GM20431 (cell line): ENCODE data around the gene AMPD2.
"Not testable (repeated sequence)": the region's sequence is repeated elsewhere in the genome, so short reads cannot be mapped to it uniquely, and the experiment has no call there.

Experiments
- in situ Hi-C: fragments of 300-500 bp; cut with MseI, MboI; formaldehyde crosslinking; loops from one replicate; pipeline ENCODE4 v1.15.0; 2020; ENCODE audit warnings: low sequenced_read_pairs; ENCODE audit not compliant: unreplicated experiment

Gene AMPD2

DNA sequence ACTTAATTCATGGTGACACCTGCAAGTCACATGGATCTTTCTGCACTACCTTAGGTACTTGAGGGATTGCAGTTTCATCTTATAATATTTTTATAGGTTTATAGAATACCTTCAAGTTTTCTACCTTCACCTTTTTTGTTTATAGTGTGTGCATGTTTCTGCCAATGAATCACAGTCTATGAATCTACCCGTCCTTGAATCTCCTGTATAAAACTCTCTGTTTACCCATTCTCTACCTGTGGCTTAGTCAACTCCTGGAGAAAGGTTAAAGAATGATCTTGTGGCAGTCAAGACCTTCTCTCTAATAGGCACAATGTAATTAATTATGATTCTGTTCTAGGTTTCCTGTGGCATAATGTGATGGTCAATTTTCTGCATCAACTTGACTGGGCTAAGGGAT, 45.0 kb downstream of the AMPD2 start:
- in situ Hi-C loops: loop anchor here (25.0 kb wide), 1 partner anchor 98 kb away; the partner anchor contains the start of gene EPS8L3

DNA sequence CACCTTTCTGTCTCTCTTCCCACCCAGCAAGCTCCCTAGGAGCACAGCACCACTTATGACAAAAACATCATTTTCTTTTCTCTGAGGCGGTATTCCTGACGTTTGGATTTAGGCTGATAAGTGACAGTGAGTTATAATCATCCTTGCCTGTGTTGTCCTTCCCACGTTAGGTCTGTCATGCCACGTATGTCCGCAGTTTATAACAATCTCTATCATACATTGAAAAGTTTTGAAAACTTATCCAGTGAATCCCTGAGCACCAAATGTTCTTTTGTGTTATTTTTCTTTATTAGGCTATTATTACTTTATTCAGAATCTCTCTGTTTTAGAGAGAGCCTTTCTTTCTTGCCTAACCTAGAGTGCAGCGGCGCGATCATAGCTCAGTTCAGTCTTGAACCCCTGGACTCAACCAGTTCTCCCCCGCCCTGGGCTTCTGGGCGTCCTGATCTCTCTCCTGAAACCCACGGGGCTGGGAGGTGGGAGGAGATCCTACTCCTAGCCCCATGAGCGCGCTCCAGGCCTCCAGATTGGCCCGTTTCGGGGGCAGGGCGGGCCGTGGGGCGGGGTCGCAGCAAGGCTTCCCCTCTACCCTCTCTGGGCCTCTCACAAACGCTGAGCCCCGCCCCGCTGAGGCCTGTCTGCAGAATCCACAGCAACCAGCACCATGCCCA, 48.0 kb downstream of the AMPD2 start, which contains the start of gene GSTM2:
Gene GSTM2, plus strand, starts transcription at position 606 of the 671 bp plus-strand sequence. Its CDS starts 59 bp downstream, at position 665.
- in situ Hi-C loops: loop anchor here (25.0 kb wide), 1 partner anchor 95 kb away; the partner anchor contains the start of gene EPS8L3

DNA sequence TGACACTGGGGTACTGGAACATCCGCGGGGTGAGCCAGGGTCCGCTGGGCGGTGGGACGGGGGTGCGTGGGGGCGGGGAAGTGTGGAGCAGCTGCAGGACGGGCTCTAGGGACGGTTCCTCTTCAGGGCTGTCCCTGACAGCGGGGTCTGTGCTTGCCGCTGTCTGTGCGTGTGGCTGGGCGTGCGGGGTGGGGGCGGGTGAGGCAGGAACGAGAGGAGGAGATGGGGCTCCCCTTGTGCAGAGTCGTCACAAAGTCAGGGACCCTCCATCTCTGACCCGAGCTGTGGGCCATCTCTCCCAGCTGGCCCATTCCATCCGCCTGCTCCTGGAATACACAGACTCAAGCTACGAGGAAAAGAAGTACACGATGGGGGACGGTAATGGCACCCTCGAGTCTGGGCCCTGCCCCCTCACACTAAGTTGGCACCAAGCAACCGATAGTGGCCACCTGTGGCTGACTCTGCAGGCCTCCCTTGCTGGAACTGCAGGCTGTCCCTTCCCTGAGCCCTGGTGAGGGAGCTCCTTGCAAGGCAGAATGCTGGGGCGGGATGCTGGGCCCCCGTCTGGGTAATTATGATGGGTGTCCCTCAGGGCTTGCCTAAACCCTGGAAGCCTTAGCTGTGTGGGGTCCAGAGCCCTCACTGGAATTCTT, 48.6 kb downstream of the AMPD2 start:
- in situ Hi-C loops: loop anchor here (25.0 kb wide), 1 partner anchor 94 kb away; the partner anchor contains the start of gene EPS8L3

DNA sequence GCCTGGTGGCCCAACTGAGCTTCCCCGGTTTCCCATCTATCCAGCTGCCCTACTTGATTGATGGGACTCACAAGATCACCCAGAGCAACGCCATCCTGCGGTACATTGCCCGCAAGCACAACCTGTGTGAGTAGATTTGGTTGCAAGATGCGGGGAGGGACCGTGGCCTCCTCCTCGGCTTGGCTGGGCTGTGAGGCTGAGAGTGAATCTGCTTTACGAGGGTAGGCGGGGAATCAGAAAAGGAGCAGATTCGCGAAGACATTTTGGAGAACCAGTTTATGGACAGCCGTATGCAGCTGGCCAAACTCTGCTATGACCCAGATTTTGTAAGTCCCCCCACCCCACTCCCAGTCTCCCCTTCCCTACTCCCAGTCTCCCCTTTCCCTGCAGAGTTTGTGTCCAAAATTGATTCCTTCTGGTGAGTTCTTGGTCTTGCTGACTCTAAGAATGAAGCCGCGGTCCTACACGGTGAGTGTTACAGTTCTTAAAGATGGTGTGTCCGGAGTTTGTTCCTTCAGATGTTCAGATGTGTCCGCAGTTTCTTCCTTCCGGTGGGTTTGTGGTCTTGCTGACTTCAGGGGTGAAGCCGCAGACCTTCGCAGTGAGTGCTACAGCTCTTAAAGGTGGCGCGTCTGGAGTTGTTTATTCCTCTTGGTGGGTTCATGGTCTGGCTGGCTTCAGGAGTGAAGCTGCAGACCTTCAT, 49.8 kb downstream of the AMPD2 start:
- in situ Hi-C loops: loop anchor here (25.0 kb wide), 1 partner anchor 93 kb away; the partner anchor contains the start of gene EPS8L3

DNA sequence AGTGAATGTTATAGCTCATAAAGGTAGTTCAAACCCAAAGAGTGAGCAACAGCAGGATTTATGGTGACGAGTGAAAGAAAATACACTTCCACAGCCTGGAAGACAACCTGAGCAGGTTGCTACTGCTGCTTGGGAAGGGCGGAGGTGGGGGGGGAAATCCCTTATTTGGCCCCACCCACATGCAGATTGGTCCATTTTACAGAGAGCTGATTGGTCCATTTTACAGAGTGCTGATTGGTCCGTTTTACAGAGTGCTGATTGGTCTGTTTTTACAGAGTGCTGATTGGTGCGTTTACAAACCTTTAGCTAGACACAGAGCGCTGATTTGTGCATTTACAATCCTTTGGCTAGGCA, 50.3 kb downstream of the AMPD2 start:
- in situ Hi-C loops: loop anchor here (25.0 kb wide), 1 partner anchor 92 kb away; the partner anchor contains the start of gene EPS8L3

DNA sequence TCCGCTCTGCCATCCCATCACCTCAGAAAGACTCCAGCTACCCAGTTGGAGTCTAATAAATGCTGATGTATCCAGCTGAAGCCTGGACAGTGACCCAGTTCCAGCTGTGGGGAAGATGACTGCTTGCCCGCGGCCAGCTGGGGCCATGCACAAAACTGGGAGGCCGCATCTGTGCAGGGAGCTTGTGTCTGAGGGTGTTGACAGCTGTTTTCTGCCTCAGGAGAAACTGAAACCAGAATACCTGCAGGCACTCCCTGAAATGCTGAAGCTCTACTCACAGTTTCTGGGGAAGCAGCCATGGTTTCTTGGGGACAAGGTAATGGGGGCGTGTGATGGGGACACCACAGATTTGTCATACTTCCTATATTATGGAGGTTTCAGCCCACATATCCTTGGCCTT, 51.4 kb downstream of the AMPD2 start:
- in situ Hi-C loops: loop anchor here (25.0 kb wide), 1 partner anchor 91 kb away; the partner anchor contains the start of gene EPS8L3

DNA sequence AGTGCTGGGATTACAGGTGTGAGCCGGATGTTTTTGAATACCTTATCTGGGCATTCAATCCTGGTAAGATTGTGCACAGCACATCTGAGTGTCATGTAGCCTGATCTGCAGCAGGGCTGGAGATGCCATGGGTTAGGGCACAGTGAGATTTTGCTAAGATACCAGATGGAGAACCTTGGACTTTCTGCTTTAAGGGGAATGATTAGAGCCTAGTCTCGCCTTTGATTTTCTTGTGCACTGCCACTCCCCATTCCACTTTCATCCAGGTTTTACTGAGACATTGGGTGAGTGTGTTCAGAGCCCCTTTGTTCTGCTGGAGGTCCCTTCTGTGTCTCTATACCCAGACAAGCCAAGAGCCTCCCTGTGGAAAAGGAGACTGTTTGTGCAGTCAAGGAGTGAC, 54.2 kb downstream of the AMPD2 start:
- in situ Hi-C loops: loop anchor here (25.0 kb wide), 1 partner anchor 88 kb away; the partner anchor contains the start of gene EPS8L3

DNA sequence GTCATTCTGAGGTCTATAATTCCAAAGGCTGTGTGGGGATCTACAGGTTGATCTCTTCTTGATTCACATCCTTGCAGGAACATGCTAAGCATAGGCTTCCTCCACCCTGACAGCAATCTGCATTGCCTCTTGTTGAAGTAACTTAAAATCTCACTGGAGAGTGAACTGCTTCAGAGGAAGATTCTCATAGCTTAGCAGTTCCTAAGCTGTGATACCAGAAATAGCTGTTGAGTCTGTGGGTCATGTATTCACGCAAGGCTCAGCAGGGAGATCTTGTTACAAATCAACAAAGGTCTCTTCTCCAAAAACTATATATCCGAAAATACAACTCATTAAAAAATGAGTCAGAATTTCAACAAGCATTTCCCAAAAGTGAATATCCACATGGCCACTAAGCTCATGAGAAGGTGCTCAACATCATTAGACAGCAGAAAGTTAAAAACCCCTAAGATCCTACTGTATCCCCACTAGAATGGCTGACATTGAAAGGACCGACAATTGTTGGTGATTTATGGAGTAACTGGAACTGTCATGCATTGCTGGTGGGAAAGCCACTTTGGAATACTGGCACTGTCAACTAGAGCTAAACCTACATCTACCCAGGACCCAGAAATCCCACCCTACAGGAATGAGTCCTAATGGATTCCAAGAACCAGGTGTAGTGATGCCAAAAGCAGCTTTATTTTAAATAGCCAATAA, 57.2 kb downstream of the AMPD2 start:
- in situ Hi-C loops: not testable (repeated sequence)

DNA sequence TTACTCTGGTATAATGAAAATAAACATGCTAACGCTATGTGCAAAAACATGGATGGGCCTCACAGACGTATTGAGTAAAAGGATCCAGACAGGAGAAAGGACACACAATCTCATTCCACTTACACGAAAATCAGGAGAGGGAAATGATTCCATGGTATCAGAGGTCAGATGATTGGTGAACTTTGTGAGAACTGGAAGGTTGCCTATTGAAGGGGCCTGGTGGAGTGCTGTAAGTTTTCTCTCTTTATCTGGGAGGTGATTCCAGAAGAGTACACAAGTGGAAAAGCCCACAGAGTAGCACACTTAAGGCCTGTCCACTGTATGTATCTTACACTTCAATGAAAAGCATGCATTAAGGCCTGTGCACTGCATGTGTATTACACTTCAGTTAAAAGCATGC, 57.8 kb downstream of the AMPD2 start:
- in situ Hi-C loops: no loop called here

DNA sequence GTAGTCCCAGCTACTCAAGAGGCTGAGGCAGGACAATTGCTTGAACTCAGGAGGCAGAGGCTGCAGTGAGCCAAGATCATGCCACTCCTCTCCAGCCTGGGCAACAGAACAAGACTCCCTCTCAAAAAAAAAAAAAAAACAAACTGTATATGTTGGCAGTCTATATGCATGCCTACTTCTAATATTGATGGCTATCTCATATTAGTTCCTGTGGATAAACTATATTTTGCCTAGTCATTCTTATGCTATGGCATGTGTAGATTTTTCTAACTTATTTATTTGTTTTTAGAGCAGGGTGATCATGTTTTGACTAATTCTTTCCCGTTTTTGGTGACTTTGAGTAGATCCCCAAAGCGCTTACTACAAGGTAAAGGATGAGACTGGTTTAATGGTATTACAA, 59.0 kb downstream of the AMPD2 start:
- in situ Hi-C loops: not testable (repeated sequence)
